ENCODE measurements around the gene AK8.
"Not testable (repeated sequence)": the region's sequence is repeated elsewhere in the genome, so short reads cannot be mapped to it uniquely, and the experiment has no call there.

The AK8 gene

DNA sequence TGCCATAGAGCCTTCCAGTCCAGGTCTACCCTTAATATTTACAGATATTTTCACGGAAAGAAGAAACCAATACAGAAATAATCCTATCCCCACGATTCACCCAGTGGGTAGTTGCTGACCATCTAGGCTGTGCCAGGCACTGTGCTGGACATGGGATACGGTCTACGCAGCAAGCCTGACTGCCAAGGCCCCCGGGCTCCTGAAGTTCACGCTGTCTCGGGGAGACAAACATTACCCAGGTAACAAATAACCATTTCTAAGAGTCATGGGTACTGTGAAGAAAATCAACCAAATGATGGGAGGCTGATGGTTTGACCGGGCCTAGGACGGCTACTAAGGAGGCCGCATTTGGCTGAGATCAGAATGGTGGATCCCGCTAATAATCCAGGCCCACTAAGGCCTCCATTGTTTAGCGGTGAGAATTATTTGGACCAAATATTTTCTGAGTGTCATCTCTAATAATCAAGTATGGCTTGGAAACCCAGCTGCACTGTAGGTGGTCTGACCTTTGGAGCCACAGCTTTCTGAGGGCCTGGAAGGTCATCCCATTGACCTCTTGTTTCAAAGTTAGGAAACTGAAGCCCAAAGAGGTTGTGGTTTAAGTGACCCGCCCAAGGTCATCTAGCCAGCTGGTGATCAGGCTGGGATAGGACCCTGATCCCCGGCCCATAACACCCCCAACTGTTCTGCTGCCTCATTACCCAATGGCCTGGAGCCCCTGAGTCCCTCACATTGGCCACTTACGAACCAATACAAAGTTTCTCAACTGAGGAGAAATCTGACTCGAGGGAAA, 82.4 kb downstream of the AK8 start:
- DNase-seq: no peak

DNA sequence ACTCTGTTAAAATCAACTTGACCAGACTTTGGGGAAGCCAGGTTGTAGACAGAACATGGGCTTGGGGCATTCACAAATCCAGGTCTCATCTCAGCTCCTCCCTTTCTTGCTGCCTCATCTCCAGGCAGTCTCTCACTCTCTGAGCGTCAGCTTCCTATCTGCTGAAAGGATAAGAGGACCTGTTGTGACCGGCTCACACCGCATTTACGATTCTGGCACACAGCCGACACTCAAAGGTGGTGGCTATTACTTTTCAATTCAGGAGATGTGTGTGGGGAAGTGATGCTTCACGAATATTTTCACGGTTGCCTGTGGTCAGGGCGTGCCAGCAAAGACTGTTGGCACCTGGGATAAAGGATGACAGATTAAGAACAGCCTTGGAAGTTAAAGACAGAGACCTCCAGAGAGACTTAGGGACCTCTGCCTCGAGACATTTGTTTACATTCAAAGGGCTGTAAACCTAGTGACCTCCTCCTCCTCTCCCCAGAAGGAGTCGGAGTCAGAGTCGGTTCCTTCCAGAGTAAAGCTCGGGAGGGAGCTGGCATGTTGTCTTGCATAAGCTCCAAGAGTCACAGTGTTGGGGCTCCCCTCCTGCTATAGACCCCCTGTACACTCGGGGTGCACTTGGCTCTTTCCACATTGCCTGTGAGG, 83.2 kb downstream of the AK8 start:
- DNase-seq: no peak

DNA sequence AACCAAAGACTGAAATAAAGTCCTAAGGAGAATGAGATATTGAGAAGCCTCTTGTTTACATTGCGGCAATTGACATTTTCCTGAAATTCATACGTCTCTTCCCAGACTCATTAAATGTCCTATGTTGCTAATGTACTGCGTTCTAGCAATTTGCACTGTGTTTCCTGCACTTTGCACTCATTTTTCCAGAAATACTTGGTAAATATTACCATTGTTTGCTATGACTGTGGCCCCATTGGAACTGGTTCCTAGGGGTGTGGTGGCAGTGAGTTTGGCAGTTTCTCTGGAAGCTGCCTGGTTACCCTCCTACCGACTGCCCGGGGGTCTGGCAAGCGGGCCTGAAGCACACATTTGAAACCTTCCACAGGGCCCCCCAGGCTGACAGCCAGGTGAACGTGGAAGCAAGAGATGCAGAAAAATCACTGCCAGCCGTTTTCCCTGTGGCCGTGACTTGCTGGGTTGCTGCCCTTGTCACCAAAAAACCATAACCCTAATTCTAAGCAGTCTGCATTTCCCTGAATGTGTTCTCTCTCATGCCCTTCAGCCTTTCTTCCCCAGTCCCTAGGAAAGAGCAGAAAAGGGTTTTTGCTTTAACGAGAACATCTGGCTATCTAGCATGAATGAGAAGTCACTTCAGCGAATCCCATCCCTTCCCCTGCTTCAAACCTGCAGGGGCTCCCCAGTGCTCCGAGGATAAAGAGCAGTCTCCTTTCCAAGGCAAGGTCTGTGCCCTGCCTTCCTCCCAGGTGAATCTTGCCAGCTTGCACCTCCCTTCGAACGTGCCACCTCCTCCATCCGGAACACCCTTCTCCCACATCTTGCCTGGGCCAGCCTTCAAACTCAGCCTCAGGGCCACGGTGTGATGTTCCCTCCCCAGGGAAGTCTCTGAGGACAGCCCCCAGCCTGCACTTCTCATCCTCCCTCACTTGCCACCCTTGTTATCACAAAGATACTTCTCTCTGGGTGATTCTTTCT, 84.2 kb downstream of the AK8 start:
- no peak for DNase-seq

DNA sequence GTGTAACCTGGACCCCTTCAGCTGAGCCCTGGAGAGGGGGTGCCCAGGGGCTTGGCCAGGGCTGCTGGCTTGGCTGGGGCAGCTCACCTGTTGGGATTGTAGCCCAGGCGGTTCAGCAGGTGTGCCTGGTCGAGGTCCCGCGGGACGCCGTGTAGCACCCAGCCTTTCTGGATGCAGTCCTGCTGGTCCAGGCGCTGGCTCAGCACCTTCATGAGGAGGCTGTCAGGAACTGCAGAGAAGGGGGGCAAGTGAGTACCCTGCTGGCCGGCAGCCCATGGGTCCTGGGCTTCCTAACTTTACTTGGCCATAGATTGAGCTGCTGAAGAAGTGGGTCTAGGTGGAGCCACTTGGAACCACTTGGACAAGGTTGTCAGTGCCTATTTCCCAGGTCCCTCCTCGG, 85.5 kb downstream of the AK8 start:
- no peak for DNase-seq

DNA sequence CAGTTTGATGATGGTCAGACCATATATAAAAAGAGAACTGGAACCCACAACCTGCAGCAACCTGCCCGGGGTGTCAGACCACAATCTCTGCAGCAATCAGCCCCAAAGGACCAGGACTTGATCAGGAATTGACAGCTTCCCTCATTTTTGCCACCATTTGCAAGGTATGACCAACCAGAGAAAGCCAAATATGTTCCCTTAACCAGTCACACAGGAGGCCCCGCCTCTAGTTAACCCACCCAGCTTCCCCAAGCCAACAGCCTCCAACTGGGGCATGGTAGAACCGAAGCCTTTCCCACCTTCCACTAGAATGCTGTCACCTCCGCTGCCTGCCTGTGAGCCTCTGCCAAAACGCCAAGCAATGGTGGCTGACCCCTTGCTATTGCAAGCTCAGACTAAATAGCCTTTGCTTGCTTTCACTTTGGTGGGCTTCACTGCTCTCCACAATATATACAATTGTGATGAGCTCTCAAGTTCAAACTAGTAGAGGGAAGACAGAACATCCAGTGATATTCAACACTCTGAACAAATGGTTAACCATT, 86.3 kb downstream of the AK8 start:
- no peak for DNase-seq

DNA sequence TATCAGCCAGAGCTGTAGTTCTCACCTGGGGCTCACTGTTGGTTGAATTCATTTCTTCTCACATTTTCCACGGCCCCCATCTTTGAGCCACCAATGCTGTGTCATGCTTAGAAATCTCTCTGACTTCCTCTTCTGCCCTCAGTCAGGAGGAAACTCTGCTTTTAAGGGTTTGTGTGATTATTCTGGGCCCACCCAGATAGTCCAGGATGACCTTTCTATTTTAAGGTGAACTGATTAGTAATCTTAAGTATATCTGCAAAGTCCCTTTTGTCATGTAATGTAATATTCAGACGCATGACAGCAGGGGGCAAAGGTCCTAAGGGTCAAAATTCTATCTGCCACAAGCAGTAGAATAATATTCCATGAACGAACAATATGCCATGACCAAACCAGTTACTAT, 88.4 kb downstream of the AK8 start:
- DNase-seq: no peak

DNA sequence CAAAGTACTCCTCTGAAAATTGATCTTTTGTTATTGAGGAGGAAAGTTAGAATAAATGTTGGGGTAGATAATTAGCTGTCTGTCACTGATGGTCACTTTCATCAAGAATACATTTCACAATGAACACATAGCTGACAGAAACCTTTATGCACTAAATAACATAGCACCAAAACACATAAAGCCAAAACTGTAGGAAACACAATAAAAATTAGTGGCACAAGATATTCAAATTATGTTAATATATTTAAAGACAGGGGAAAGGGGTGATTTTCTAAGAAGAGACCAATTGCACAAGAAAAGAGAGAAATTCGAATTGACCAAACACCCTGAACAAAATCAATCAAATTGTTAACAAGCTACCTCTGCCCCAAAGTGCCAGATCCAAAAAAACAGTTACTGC, 89.7 kb downstream of the AK8 start:
- DNase-seq: no peak

DNA sequence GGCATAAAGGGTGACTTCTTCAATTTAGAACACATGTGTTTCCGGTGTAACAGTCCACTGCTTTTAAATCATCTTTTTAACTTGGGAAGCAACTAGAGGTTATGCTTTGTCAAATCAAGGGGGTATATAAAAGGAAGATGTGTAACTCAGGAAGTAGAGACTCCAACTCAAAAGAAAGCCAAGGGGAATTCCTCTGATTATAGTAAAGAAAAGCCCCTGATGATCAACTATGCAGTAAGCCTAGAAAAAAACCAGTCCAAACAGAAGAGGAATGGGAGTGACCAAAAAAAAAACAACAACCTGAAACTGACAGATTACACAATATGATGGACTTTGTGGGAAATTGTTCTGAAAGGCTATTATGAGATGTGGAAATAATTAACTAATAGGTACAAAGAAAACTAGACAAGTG, 90.3 kb downstream of the AK8 start:
- DNase-seq: no peak

DNA sequence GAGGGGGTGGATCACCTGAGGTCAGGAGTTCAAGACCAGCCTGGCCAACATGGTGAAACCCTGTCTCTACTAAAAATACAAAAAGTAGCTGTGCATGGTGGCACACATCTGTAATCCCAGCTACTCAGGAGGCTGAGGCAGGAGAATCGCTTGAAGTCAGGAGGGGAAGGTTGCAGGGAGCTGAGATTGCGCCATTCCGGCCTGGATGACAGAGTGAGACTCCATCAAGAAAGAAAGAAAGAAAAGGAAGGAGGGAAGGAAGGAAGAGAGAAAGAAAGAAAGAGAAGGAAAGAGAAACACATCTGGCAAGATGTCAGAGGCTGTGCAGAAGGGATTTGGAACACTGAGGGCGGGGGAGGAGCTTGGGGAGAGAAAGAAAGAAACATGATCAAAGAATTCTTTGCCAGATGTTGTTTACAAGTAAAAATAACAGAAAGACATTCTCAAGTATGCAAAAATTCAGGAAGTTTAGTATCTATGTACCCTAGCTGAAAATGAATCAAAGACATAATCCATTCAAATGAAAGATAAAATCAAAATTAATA, 93.7 kb downstream of the AK8 start:
- no peak for DNase-seq

DNA sequence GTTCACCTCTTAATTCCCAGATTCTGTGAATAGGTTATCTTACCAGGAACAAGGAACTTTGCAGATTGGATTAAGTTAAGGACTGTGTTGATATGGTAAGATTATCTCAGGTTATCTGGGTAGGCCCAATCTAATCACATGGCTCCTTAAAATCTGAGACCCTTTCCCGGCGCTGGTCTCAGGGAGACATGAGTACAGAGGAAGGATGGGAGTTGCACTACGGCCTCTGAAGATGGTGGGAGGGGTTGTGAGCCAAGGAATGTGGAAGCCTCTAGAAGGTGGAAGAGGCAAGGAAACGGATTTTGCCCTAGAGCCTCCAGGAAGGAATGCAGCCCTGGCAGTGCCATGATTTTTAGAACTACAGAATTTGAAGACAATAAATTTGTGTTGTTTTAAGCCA, 95.1 kb downstream of the AK8 start:
- no peak for DNase-seq

DNA sequence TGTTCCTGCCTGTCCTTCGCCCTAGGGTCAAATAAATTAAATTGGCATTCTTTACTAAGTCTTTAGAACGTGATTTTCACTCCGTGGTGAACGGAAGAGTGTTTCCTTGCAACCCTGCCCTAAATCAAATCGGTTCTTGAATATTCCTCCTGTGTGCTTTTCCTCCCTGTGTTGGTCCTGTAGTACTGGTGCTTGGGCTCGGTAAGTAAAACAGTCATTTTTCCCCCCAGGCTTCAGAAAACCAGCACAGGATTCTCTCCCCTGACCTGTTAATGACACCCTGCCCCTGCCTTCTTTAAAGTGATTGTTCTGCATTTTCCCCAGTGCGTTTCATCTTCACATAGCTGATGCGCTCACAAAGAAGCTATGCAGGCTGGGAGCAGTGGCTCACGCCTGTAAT, 96.0 kb downstream of the AK8 start:
- no peak for DNase-seq

DNA sequence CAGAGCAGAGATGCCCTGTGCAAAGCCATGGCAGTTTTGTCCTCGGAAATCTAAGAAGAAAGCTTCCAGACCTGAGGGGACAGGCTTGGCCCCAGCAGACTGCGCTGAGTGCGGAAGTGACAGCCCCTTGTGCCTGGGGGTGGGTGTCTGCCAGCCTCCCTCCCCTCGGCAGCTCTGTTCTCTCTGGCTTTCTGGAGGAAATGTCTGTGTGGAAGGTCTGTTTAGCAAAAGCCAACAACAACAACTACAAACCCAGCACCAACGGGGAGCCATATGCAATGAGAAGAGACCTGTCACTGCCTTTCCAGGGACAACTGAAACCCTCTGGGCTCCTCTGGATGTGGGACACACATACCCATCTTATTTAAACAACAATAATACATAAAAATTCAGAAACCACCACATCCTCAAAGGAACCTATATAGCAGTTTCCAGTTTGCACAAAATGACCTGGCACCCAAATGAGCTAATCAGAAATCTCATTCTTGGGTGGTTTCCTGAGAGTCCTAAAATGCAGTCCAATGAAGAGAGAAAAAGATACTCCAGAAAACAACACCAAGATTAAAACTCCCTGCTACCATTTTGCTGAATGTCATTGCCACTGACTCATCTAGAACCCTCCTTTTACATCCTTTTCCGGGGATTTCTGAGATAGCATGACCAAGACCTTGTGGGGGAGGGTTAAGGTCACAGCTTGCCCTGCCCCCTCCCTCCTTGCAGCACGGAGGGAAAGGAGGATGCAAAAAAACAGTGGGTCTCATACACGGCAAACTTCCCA, 97.7 kb downstream of the AK8 start:
- no peak for DNase-seq

DNA sequence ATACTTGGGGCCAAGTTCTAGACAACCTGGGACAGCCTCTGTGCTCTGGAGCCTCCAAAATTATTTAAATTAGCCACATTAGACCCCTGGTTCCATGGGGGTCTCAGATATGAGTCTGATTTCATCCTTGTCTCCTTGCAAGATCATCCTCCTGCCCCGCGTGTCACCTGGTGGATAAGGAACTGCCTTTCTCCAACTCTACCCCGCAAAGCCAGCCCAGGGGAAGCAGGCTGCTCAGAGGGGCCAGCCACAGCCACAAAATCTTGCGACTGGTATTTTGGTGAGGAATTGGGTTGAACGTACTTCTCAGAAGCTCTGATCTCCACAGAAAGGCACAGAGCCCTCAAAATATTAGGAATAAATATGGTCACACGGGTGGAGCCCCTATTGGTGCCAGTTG, 101.2 kb downstream of the AK8 start:
- no peak for DNase-seq

DNA sequence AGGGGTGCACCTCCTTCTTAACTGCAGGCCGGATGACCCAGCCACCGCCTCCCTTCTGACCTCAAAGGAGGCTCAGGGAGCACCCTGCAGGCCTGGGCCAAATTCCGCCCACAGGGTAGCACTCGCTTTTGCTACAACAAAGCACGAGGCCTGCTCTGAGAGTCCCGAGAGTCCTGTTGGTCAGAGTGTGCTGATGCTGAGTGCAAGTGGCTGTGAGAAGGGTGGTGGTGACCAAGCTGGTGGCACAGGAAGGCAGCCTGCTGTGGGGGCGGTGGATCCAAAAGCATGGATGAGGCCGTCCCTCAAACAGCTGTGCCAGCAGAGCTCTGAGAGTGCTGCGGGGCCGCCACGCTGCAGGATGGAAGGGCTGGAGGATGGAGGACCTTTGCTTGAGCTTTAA, 101.8 kb downstream of the AK8 start:
- DNase-seq: no peak

DNA sequence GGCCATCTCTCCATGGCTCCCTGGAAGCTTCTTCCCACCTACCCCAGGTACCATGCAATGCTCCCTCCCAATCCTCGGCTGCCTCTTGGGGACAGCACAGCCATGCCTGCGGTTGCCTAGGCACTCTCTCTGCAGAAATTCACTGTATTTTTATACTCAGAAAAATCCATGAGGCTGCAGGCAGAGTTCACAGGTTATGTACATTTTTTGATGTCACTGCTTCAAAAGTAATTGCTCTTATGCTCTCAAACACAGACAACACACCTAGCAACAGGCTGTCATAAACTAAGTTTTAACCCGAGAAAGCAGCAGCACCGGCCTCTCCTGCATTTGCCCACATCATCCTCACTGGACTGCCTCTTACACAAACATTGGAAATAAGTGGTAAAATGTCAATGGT, 102.4 kb downstream of the AK8 start:
- DNase-seq: no peak

DNA sequence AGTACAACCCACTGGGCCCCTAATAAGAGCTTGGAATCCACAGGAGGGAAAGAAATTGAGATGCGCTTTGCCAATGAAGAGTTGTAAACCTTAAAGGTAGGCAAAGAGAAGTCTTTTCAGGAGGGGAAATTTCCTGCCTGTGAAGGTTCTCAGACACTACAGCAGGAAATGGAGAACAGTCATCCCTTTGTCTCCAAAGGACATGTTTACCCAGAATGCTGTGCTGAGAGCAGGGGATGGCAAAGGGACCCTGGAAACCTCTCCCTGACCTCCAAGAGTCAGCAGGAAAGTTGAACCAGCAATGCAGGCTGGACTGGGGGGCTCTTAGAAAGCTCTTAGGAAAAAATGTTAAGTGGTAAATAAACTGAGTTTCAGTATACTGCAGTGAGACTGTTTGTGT, 103.2 kb downstream of the AK8 start:
- no peak for DNase-seq

DNA sequence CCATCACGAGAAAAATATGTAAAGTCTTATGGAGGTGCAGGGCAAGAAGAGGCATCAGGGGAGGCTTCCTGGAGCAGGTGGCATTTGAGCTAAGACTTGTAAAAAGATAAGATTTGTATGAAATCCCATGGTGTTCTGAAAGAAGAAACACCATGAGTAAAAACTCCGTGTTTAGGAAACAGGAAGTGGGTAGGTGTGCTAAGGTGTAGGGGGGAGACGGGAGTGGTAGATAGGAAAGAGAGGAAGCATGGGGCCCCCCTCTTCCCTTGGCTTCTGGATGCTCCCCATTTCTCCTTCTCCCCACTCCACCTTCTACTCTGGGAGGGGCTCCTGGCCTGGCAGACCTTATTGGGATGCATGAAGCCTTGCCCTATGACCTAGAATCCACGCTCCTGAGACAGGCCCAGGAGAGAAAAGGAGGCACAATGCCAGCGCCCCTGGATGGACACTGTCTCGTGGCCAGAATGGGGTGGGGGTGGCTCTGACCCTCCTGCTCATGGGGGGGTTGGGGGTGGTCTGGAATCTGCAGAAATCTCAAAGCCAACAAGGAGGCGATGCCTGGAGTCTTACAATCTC, 104.2 kb downstream of the AK8 start:
- no peak for DNase-seq

DNA sequence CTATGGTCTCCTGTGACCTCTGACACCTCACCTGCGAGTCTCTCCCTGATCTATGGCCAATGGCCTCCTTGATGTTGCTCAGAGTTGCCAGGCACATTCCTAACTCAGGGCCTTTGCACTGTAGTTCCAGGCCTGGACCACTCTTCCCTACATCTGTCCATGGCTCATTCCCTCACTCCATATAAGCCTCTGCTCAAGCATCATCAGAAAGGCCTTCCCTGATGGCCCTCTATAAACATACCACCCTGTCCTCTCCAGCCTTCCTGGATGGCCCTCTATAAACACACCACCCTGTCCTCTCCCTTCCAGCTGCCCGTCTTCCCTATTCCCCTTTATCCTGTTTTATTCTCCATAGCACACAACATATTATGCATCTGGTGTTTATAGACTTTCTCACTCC, 105.0 kb downstream of the AK8 start:
- DNase-seq: no peak

DNA sequence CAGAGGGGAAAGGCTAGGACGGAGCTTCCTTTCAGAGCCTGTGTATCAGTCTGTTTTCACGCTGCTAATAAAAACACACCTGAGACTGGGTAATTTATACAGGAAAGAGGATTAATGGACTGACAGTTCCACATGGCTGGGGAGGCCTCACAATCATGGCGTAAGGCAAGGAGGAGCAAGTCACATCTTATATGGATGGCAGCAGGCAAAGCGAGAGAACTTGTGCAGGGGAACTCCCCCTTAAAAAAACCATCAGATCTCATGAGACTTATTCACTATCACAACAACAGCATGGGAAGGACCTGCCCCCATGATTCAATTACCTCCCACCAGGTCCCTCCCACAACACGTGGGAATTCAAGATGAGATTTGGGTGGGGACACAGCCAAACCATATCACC, 106.3 kb downstream of the AK8 start:
- DNase-seq: not testable (repeated sequence)

DNA sequence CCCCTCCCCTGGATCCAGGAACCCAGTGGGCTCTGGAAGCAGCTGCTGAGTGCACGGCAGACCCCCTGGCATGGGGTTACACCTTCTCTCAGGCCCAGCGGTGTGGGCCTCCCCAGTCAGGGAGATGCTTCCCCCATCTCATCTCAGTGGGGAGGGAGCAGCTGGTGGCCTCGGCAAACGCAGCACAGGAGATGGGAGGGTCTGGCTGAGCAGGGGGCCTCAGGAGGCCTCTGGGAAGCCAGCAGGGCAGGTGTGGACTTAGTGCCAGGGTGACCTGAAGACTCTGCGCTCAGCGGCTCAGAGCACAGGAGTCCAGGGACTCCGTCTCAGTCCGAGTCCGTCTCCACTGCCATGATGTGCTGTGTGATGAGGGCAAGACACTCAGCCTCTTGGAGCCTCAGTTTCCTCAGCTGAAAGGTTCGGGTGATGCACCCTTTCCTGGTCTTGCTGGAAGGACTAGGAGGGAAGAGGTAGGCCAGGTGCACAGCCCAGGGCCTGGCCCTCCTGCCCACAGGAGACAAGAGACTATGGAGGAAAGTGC, 107.2 kb downstream of the AK8 start:
- no peak for DNase-seq

All from left hindlimb (tissue), 1 donor.